H1 (cell line): ENCODE measurements around the gene PRSS12. TPM values are rescaled to one million over a fixed set of nuclear protein-coding genes. Genes with fewer than 3 reads are reported as not detected.

Experiments
- CTCF ChIA-PET: fragments of 300-600 bp; sonication (Branson Sonifier 250); formaldehyde crosslinking; loops from one replicate; lab custom pipeline; 2021; ENCODE audit not compliant: partially characterized antibody; lab: Charles Lee
- POLR2A ChIA-PET: fragments of 300-600 bp; sonication (Branson Sonifier 250); formaldehyde crosslinking; loops from one replicate; lab custom pipeline; 2021; ENCODE audit warnings: inconsistent platforms; ENCODE audit not compliant: partially characterized antibody; lab: Charles Lee
- DNase-seq, 2 experiments: peaks; one replicate each; pipeline versions ENCODE4 v3.0.0 to v3.0.0-alpha.2; 2010 to 2022; ENCODE audit warnings: low spot score in 2 of 2, low read depth in 1 of 2, mixed read lengths in 1 of 2
- FAIRE-seq: peaks from 2 replicates; lab custom pipeline; 2011; peaks lifted over from hg19 to GRCh38; lab: Jason Lieb, UNC
- H2AFZ ChIP-seq: 2 replicates; pipeline ENCODE4 v1.8.1; 2012; ENCODE audit warnings: low read length, inconsistent platforms
- H2AK5ac ChIP-seq: 2 replicates; pipeline ENCODE4 v1.6.1; 2013; ENCODE audit warnings: low read depth, low read length
- H2BK120ac ChIP-seq: replicated peaks from 2 replicates; pipeline ENCODE3; 2013; ENCODE audit warnings: low read depth, low read length, inconsistent platforms
- H2BK12ac ChIP-seq: 2 replicates; pipeline ENCODE4 v1.6.1; 2013; ENCODE audit warnings: low read depth, low read length
- H2BK15ac ChIP-seq: 2 replicates; pipeline ENCODE4 v1.6.1; 2013; ENCODE audit warnings: low read length
- H2BK20ac ChIP-seq: 2 replicates; pipeline ENCODE4 v1.6.1; 2013; ENCODE audit warnings: low read length
- H2BK5ac ChIP-seq: 2 replicates; pipeline ENCODE4 v1.6.1; 2013; ENCODE audit warnings: low read depth, low read length
- H3K14ac ChIP-seq: 2 replicates; pipeline ENCODE4 v1.6.1; 2013; ENCODE audit warnings: inconsistent platforms; ENCODE audit not compliant: insufficient read length
- H3K18ac ChIP-seq: 2 replicates; pipeline ENCODE4 v1.6.1; 2013; ENCODE audit warnings: low read length; ENCODE audit errors: extremely low read depth
- H3K23ac ChIP-seq: 2 replicates; pipeline ENCODE4 v1.6.1; 2013; ENCODE audit warnings: inconsistent platforms; ENCODE audit not compliant: insufficient read length
- H3K23me2 ChIP-seq: 2 replicates; pipeline ENCODE4 v1.6.1; 2013; ENCODE audit warnings: low read depth, low read length
- H3K27ac ChIP-seq: 2 replicates; pipeline ENCODE4 v1.6.1; 2011; ENCODE audit warnings: low read depth, low read length, inconsistent platforms
- H3K27me3 ChIP-seq, 4 experiments: replicated peaks in 1 of 4; 1 replicate in 1 of 4; 2 replicates in 3 of 4; pipeline versions ENCODE4 v1.6.1 to v1.8.1; 2011 to 2013; ENCODE audit warnings: low read length in 3 of 4, mild to moderate bottlenecking in 3 of 4, inconsistent platforms in 2 of 4, mixed read lengths in 2 of 4, moderate library complexity in 1 of 4; ENCODE audit not compliant: control insufficient read depth in 3 of 4, insufficient read depth in 3 of 4; ENCODE audit errors: extremely low read depth in 1 of 4
- H3K36me3 ChIP-seq, 4 experiments: 2 replicates each; pipeline versions ENCODE4 v1.6.1 to v1.8.1; 2011 to 2013; ENCODE audit warnings: mild to moderate bottlenecking in 4 of 4, low read length in 3 of 4, moderate library complexity in 2 of 4, control low read depth in 1 of 4, inconsistent platforms in 1 of 4; ENCODE audit not compliant: insufficient read depth in 4 of 4, control insufficient read depth in 2 of 4
- H3K4ac ChIP-seq: replicated peaks from 2 replicates; pipeline ENCODE3; 2013; ENCODE audit warnings: low read length, low read depth, mixed read lengths, inconsistent platforms; ENCODE audit not compliant: insufficient read length
- H3K4me1 ChIP-seq, 4 experiments: replicated peaks in 1 of 4; 1 replicate in 1 of 4; 2 replicates in 3 of 4; pipeline versions ENCODE4 v1.6.1 to v1.8.1; 2011 to 2013; ENCODE audit warnings: low read length in 3 of 4, inconsistent platforms in 2 of 4, mixed read lengths in 1 of 4; ENCODE audit not compliant: insufficient read depth in 4 of 4, control insufficient read depth in 3 of 4
- H3K4me2 ChIP-seq, 2 experiments: 2 replicates each; pipeline versions ENCODE4 v1.6.1 to v1.8.1; 2011 to 2013; ENCODE audit warnings: low read depth in 2 of 2, low read length in 2 of 2, control low read depth in 1 of 2, inconsistent platforms in 1 of 2, mild to moderate bottlenecking in 1 of 2; ENCODE audit not compliant: insufficient read depth in 1 of 2
- H3K4me3 ChIP-seq, 4 experiments: fragments of 200-600, 300-600 bp in 1 of 4; sonication (generic), shearing (Covaris generic), sonication (Bioruptor Twin) in 1 of 4; 2 replicates each; pipeline versions ENCODE4 v1.5.1 to v1.8.1; 2011 to 2016; ENCODE audit warnings: low read length in 4 of 4, low read depth in 3 of 4, control low read depth in 2 of 4, inconsistent platforms in 2 of 4, mild to moderate bottlenecking in 2 of 4, mixed read lengths in 1 of 4, moderate library complexity in 1 of 4; ENCODE audit not compliant: insufficient read depth in 2 of 4; ENCODE audit errors: extremely low read depth in 1 of 4
- H3K56ac ChIP-seq: replicated peaks from 2 replicates; pipeline ENCODE3; 2013; ENCODE audit warnings: low read depth, mild to moderate bottlenecking, mixed read lengths, low read length, inconsistent platforms; ENCODE audit not compliant: insufficient read length
- H3K79me1 ChIP-seq: 2 replicates; pipeline ENCODE4 v1.6.1; 2013; ENCODE audit warnings: low read depth, low read length, control low read depth
- H3K79me2 ChIP-seq, 2 experiments: 2 replicates each; pipeline versions ENCODE4 v1.6.1 to v1.8.1; 2012 to 2013; ENCODE audit warnings: low read length in 2 of 2, mild to moderate bottlenecking in 2 of 2, inconsistent platforms in 1 of 2; ENCODE audit not compliant: insufficient read depth in 2 of 2, control insufficient read depth in 1 of 2
- H3K9ac ChIP-seq, 4 experiments: replicated peaks in 1 of 4; 1 replicate in 1 of 4; 2 replicates in 3 of 4; pipeline versions ENCODE4 v1.6.1 to v1.8.1; 2011 to 2013; ENCODE audit warnings: low read depth in 3 of 4, low read length in 3 of 4, control low read depth in 2 of 4, mild to moderate bottlenecking in 2 of 4, moderate library complexity in 2 of 4, inconsistent platforms in 1 of 4; ENCODE audit errors: extremely low read depth in 1 of 4
- H3K9me3 ChIP-seq, 2 experiments: 2 replicates each; pipeline versions ENCODE4 v1.6.1 to v1.8.1; 2012 to 2013; ENCODE audit warnings: mild to moderate bottlenecking in 2 of 2, moderate library complexity in 2 of 2, control low read depth in 1 of 2, inconsistent platforms in 1 of 2, low read depth in 1 of 2, low read length in 1 of 2, mixed read lengths in 1 of 2; ENCODE audit not compliant: insufficient read depth in 2 of 2
- H4K20me1 ChIP-seq, 2 experiments: replicated peaks in 1 of 2; 2 replicates each; pipeline versions ENCODE3 to v1.8.1; 2011 to 2013; ENCODE audit warnings: inconsistent platforms in 2 of 2, low read length in 2 of 2, mild to moderate bottlenecking in 1 of 2; ENCODE audit not compliant: insufficient read depth in 2 of 2, control insufficient read depth in 1 of 2
- H4K5ac ChIP-seq: 2 replicates; pipeline ENCODE4 v1.6.1; 2013; ENCODE audit warnings: low read length, low read depth, mixed read lengths, inconsistent platforms; ENCODE audit not compliant: insufficient read length
- H4K8ac ChIP-seq: 2 replicates; pipeline ENCODE4 v1.8.0; 2013; ENCODE audit warnings: mild to moderate bottlenecking, moderate library complexity, low read length, inconsistent platforms; ENCODE audit not compliant: insufficient read depth; ENCODE audit errors: extremely low read depth
- H4K91ac ChIP-seq: replicated peaks from 2 replicates; pipeline ENCODE3; 2013; ENCODE audit warnings: low read length, mixed read lengths, inconsistent platforms; ENCODE audit not compliant: insufficient read length
- CBX8 ChIP-seq: fragments of 300-800, 300-1000 bp; sonication (generic); IDR thresholded peaks from 2 replicates; pipeline ENCODE4 v1.7.1; 2016; ENCODE audit warnings: low read depth, low read length, borderline replicate concordance
- CHD2 ChIP-seq: IDR thresholded peaks from 2 replicates; pipeline ENCODE4 v1.6.1; 2012; ENCODE audit warnings: low read length, improper control_type of control experiment
- CTBP2 ChIP-seq: IDR thresholded peaks from 2 replicates; pipeline ENCODE4 v1.7.0; 2011; ENCODE audit warnings: borderline replicate concordance, mild to moderate bottlenecking, moderate library complexity, mixed read lengths, low read length; ENCODE audit not compliant: insufficient read depth, insufficient read length
- EZH2 ChIP-seq: fragments of 200-600 bp; sonication (generic); IDR thresholded peaks from 2 replicates; pipeline ENCODE4 v1.7.1; 2012; ENCODE audit warnings: low read depth, mild to moderate bottlenecking, moderate library complexity, low read length, inconsistent platforms; ENCODE audit not compliant: severe bottlenecking
- HDAC2 ChIP-seq, 2 experiments: fragments of 300-600 bp in 1 of 2; sonication (generic) in 1 of 2; IDR thresholded peaks; 2 replicates each; pipeline ENCODE4 v1.6.1; 2011 to 2012; ENCODE audit warnings: low read depth in 2 of 2, low read length in 2 of 2, mild to moderate bottlenecking in 2 of 2, moderate library complexity in 2 of 2, borderline replicate concordance in 1 of 2, inconsistent platforms in 1 of 2
- JUND ChIP-seq: IDR thresholded peaks from 2 replicates; pipeline ENCODE4 v1.6.1; 2011; ENCODE audit warnings: mild to moderate bottlenecking, improper control_type of control experiment, low read length
- KDM5A ChIP-seq: fragments of 200-600 bp; IDR thresholded peaks from 2 replicates; pipeline ENCODE4 v1.7.1; 2012; ENCODE audit warnings: mild to moderate bottlenecking, low read length, inconsistent platforms, mixed read lengths
- MAFK ChIP-seq: IDR thresholded peaks from 2 replicates; pipeline ENCODE4 v1.6.1; 2012; ENCODE audit warnings: low read depth, mild to moderate bottlenecking, improper control_type of control experiment, low read length
- NRF1 ChIP-seq: IDR thresholded peaks from 2 replicates; pipeline ENCODE4 v1.6.1; 2011; ENCODE audit warnings: mild to moderate bottlenecking, low read depth, low read length, improper control_type of control experiment
- POU5F1 ChIP-seq: IDR thresholded peaks from 2 replicates; pipeline ENCODE4 v1.6.1; 2011; ENCODE audit warnings: low read depth, mild to moderate bottlenecking, low read length, moderate library complexity
- RFX5 ChIP-seq: IDR thresholded peaks from 2 replicates; pipeline ENCODE4 v1.6.1; 2011; ENCODE audit warnings: low read depth, low read length, improper control_type of control experiment, borderline replicate concordance
- SAP30 ChIP-seq: fragments of 300-600 bp; sonication (generic); IDR thresholded peaks from 2 replicates; pipeline ENCODE4 v1.7.1; 2012; ENCODE audit warnings: low read length, moderate library complexity, mild to moderate bottlenecking, inconsistent platforms; ENCODE audit not compliant: insufficient read depth, insufficient replicate concordance
- SIX5 ChIP-seq: IDR thresholded peaks from 2 replicates; pipeline ENCODE4 v1.6.1; 2011; ENCODE audit warnings: mild to moderate bottlenecking, low read depth, low read length
- SP4 ChIP-seq: IDR thresholded peaks from 2 replicates; pipeline ENCODE4 v1.6.1; 2012; ENCODE audit warnings: low read length, inconsistent platforms
- TBP ChIP-seq: IDR thresholded peaks from 2 replicates; pipeline ENCODE4 v1.6.1; 2011; ENCODE audit warnings: low read depth, low read length, improper control_type of control experiment
- YY1 ChIP-seq: IDR thresholded peaks from 2 replicates; pipeline ENCODE4 v1.6.1; 2011; ENCODE audit warnings: low read depth, mild to moderate bottlenecking, low read length
- WGBS, 2 experiments: shearing (Covaris generic) in 1 of 2; methylation state at CpG; one replicate each; pipeline versions ENCODE4 v1.1.6 to v1.1.7; 2013 to 2015; ENCODE audit warnings: low lambda C conversion rate in 2 of 2, mixed read lengths in 2 of 2, inconsistent platforms in 1 of 2, low coverage in 1 of 2, missing lambda C conversion rate in 1 of 2; ENCODE audit not compliant: insufficient replicate concordance in 2 of 2, insufficient coverage in 1 of 2, insufficient read length in 1 of 2; ENCODE audit errors: extremely low coverage in 1 of 2, missing lambda C conversion rate in 1 of 2; 5-methylcytosine and 5-hydroxymethylcytosine counted together
- polyA plus RNA-seq, 7 experiments: library from polyadenylated mRNA; depleted of rRNA in 3 of 7; stranded (reverse) in 5 of 7; unstranded in 2 of 7; fragments of >200 nt in 5 of 7; fragments of 200-250 nt in 2 of 7; gene quantifications; 1 replicate in 5 of 7; 2 replicates in 1 of 7; 4 replicates in 1 of 7; pipeline versions ENCODE4 v1.2.1 to v1.2.3, GENCODE V29; 2011 to 2013; ENCODE audit warnings: missing spikeins in 2 of 7, mixed read lengths in 2 of 7
- total RNA-seq: library from RNA; stranded (reverse); fragmentation: NEBNext Ultra II Directional; extraction: Animal tissue kit (Norgen Biotek cat#: 25700); gene quantifications from 2 replicates; pipeline ENCODE4 v1.2.1, GENCODE V29; 2021

The PRSS12 gene
- total and polyA plus RNA-seq, 2 of the 8 experiments (the other 6 are each of a cell fraction or from before 2014, with no cell fraction given), result 2.6 to 9.3 TPM

GRCh38 chr4:118314221-118314620 lies 38.6 kb downstream of the PRSS12 start:
- no peaks in the 10 kb centered on the region for H3K23me2 ChIP-seq
- no peak overlapping the region for H2AFZ ChIP-seq
- no peak overlapping the region for H3K4ac ChIP-seq
- H3K36me3 ChIP-seq, result no peaks in the 10 kb centered on the region
- no peak overlapping the region for H3K56ac ChIP-seq
- 95% methylated on average over 2 of the region's 2 CpGs; no CpG with 5 or more reads in 1 of the 2 experiments for WGBS, 2 experiments
- no peak overlapping the region for H3K27ac ChIP-seq
- no peak overlapping the region for H2BK120ac ChIP-seq
- H3K18ac ChIP-seq, result no peak overlapping the region
- CTCF ChIA-PET, result no interaction called here
- H3K9ac ChIP-seq, result no peak overlapping the region
- no peaks in the 10 kb centered on the region for H3K79me1 ChIP-seq
- DNase-seq (no peak), FAIRE-seq (no peak)
- H2AK5ac ChIP-seq, result no peak overlapping the region
- no peak overlapping the region for H3K14ac ChIP-seq
- no peak overlapping the region for H4K91ac ChIP-seq
- no peak overlapping the region for H2BK15ac ChIP-seq
- H2BK12ac ChIP-seq, result no peak overlapping the region
- H3K23ac ChIP-seq, result no peak overlapping the region
- TF ChIP-seq HDAC2 (IDR thresholded peaks at IDR 0.05; ENCODE audit: borderline replicate concordance in 1 of 2, low read depth in 2 of 2, low read length in 2 of 2) (no peak), MAFK (no peak), KDM5A (no peak), EZH2 (no peak), SAP30 (no peak), YY1 (no peak), SIX5 (no peak), CBX8 (no peak), POU5F1 (no peak), TBP (no peak), CTBP2 (no peak), JUND (no peak), RFX5 (no peak), CHD2 (no peak), SP4 (no peak), NRF1 (no peak)
- TF ChIP-seq, all 59 proteins: peak for 0
- H3K4me1 ChIP-seq, result no peaks in the 10 kb centered on the region
- no peaks in the 10 kb centered on the region for H3K9me3 ChIP-seq
- no peak overlapping the region for H2BK20ac ChIP-seq
- H4K20me1 ChIP-seq, result no peaks in the 10 kb centered on the region
- no peaks in the 10 kb centered on the region for H3K79me2 ChIP-seq
- H4K5ac ChIP-seq, result no peak overlapping the region
- H3K27me3 ChIP-seq, result no peaks in the 10 kb centered on the region
- POLR2A ChIA-PET, result no interaction called here
- no peak overlapping the region for H4K8ac ChIP-seq
- no peak overlapping the region for H3K4me2 ChIP-seq
- H2BK5ac ChIP-seq, result no peak overlapping the region
- H3K4me3 ChIP-seq, result no peak overlapping the region
